Neural cell (in vitro differentiated cells): ENCODE measurements around the gene MARK2. TPM values are rescaled to one million over a fixed set of nuclear protein-coding genes. Genes with fewer than 3 reads are reported as not detected.

Experiments used
- H2AFZ ChIP-seq: fragments of 200-600, 300-800 bp; sonication (generic), shearing (Covaris generic); 2 replicates; pipeline ENCODE4 v1.6.0; 2014; ENCODE audit warnings: low read depth, mild to moderate bottlenecking, antibody characterized with exemption, low read length, moderate library complexity
- H3F3A ChIP-seq: fragments of 200-600 bp; shearing (Covaris generic); 2 replicates; pipeline ENCODE4 v1.6.1; 2016; ENCODE audit warnings: mild to moderate bottlenecking, moderate library complexity, mixed read lengths, antibody characterized with exemption, low read length; ENCODE audit not compliant: insufficient read depth, poor library complexity, severe bottlenecking
- H3K27ac ChIP-seq: fragments of 200-600, 300-800 bp; sonication (generic), shearing (Covaris generic); 2 replicates; pipeline ENCODE4 v1.5.1; 2014; ENCODE audit warnings: mild to moderate bottlenecking, low read length, moderate library complexity
- H3K27me3 ChIP-seq: fragments of 300-800, 200-600 bp; sonication (generic), shearing (Covaris generic); 2 replicates; pipeline ENCODE4 v1.6.0; 2014; ENCODE audit warnings: mild to moderate bottlenecking, low read depth, low read length, moderate library complexity; ENCODE audit not compliant: insufficient read depth
- H3K36me3 ChIP-seq: fragments of 300-800, 200-600 bp; sonication (generic), shearing (Covaris generic); 2 replicates; pipeline ENCODE4 v1.5.1; 2014; ENCODE audit warnings: mild to moderate bottlenecking, antibody characterized with exemption, low read length, moderate library complexity; ENCODE audit not compliant: insufficient read depth
- H3K4me2 ChIP-seq: fragments of 300-800, 200-600 bp; sonication (generic), shearing (Covaris generic); 2 replicates; pipeline ENCODE4 v1.6.0; 2014; ENCODE audit warnings: mild to moderate bottlenecking, low read length
- H3K4me3 ChIP-seq: fragments of 300-800, 200-600 bp; sonication (generic), shearing (Covaris generic); 2 replicates; pipeline ENCODE4 v1.5.1; 2014; ENCODE audit warnings: mild to moderate bottlenecking, low read length, moderate library complexity
- H3K79me2 ChIP-seq: fragments of 200-600 bp; shearing (Covaris generic); replicated peaks from 2 replicates; pipeline ENCODE4 v1.6.0; 2014; ENCODE audit warnings: mild to moderate bottlenecking, low read length, moderate library complexity; ENCODE audit not compliant: insufficient read depth
- H3K9ac ChIP-seq: fragments of 300-800, 200-600 bp; sonication (generic), shearing (Covaris generic); 2 replicates; pipeline ENCODE4 v1.6.1; 2016; ENCODE audit warnings: mild to moderate bottlenecking, low read length, mixed read lengths
- H3K9me2 ChIP-seq: fragments of 200-600 bp; shearing (Covaris generic); 2 replicates; pipeline ENCODE4 v1.6.1; 2016; ENCODE audit warnings: mild to moderate bottlenecking, low read length, mixed read lengths; ENCODE audit not compliant: insufficient read depth
- H3K9me3 ChIP-seq: fragments of 200-600, 300-800 bp; sonication (generic), shearing (Covaris generic); 2 replicates; pipeline ENCODE4 v1.6.1; 2016; ENCODE audit warnings: mild to moderate bottlenecking, mixed run types, low read length, moderate library complexity, mixed read lengths
- H4K20me1 ChIP-seq: fragments of 200-600 bp; shearing (Covaris generic); 2 replicates; pipeline ENCODE4 v1.6.1; 2016; ENCODE audit warnings: mild to moderate bottlenecking, mixed run types; ENCODE audit not compliant: insufficient read depth
- CTCF ChIP-seq: fragments of 450-650 bp; IDR thresholded peaks from 2 replicates; pipeline ENCODE4 v1.5.1; 2014; ENCODE audit warnings: antibody characterized with exemption, mild to moderate bottlenecking, moderate library complexity; ENCODE audit not compliant: poor library complexity, severe bottlenecking
- EP300 ChIP-seq: fragments of 450-650 bp; conservative IDR thresholded peaks from 2 replicates; pipeline ENCODE4 v1.6.1; 2014; ENCODE audit warnings: antibody characterized with exemption, mild to moderate bottlenecking, moderate library complexity; ENCODE audit not compliant: poor library complexity, severe bottlenecking
- EZH2 ChIP-seq: fragments of 200-600, 300-800 bp; shearing (Covaris generic), sonication (generic); IDR thresholded peaks from 2 replicates; pipeline ENCODE4 v1.6.1; 2014; ENCODE audit warnings: antibody characterized with exemption, low read length, borderline replicate concordance, mild to moderate bottlenecking; ENCODE audit not compliant: insufficient read depth, poor library complexity, severe bottlenecking
- MXI1 ChIP-seq: fragments of 450-650 bp; conservative IDR thresholded peaks from 2 replicates; pipeline ENCODE4 v1.6.1; 2014; ENCODE audit warnings: antibody characterized with exemption, mild to moderate bottlenecking; ENCODE audit not compliant: poor library complexity, severe bottlenecking
- POLR2AphosphoS5 ChIP-seq: IDR thresholded peaks from 2 replicates; pipeline ENCODE4 v1.6.1; 2012
- RAD21 ChIP-seq: fragments of 450-650 bp; conservative IDR thresholded peaks from 2 replicates; pipeline ENCODE4 v1.6.1; 2014; ENCODE audit warnings: antibody characterized with exemption, mild to moderate bottlenecking, moderate library complexity
- SMC3 ChIP-seq: fragments of 450-650 bp; conservative IDR thresholded peaks from 2 replicates; pipeline ENCODE4 v1.6.1; 2014; ENCODE audit warnings: antibody characterized with exemption, mild to moderate bottlenecking, moderate library complexity; ENCODE audit not compliant: poor library complexity
- TAF1 ChIP-seq: IDR thresholded peaks from 2 replicates; pipeline ENCODE4 v1.6.1; 2012; ENCODE audit warnings: low read depth
- polyA plus RNA-seq: library from polyadenylated mRNA; depleted of rRNA; stranded (reverse); fragments of >200 nt; gene quantifications from 2 replicates; pipeline ENCODE4 v1.2.3, GENCODE V29; 2014
- TF ChIP-seq, protein P1 (sequence below): IDR thresholded peaks from 2 replicates; pipeline ENCODE4 v1.6.1; 2012; ENCODE audit warnings: borderline replicate concordance

MARK2 gene
- polyA plus RNA-seq, 1 donor from 2014 or later, result 11.3 TPM

DNA sequence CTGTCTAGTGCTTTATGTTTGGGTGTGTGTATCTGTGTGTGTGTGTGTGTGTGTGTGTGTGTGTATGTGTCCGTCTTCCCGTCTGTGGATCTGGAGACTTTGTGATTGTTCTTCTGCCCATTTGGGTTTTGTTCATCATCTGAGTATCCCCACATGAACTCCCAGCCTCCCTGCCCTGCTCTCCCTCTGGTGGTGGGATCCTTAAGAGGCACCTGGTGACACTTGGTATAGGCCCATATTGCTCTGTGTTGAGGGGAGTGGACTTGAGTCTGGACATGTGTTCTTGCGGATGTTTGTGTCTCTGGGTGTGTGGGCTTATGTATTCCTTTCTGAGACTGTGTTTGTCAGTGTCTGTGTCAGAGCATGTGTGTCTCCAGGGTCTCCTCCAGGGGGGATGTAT, 62.8 kb downstream of the MARK2 start:
- Histone ChIP-seq H3K27ac (no peak overlapping the region), H2AFZ (no peak overlapping the region), H3K79me2 (no peaks in the 10 kb centered on the region), H4K20me1 (no peaks in the 10 kb centered on the region), H3K9me3 (no peaks in the 10 kb centered on the region), H3K9me2 (no peaks in the 10 kb centered on the region), H3K36me3 (peaks cover 5% of the 10 kb centered on the region), H3K9ac (no peak overlapping the region), H3F3A (no peaks in the 10 kb centered on the region), H3K4me2 (no peak overlapping the region), H3K27me3 (no peaks in the 10 kb centered on the region), H3K4me3 (no peak overlapping the region)
- TF ChIP-seq SMC3 (peak; percentile 30), EZH2 (no peak), CTCF (peak; percentile 23)

GRCh38 chr11:63903884-63904283, 65.0 kb downstream of the MARK2 start:
- Histone ChIP-seq H3K4me2 (no peak overlapping the region), H3K9me2 (no peaks in the 10 kb centered on the region), H3K4me3 (no peak overlapping the region), H3K9me3 (no peaks in the 10 kb centered on the region), H3F3A (no peaks in the 10 kb centered on the region), H3K36me3 (no peaks in the 10 kb centered on the region), H2AFZ (no peak overlapping the region), H3K9ac (no peak overlapping the region), H3K79me2 (no peaks in the 10 kb centered on the region), H4K20me1 (no peaks in the 10 kb centered on the region), H3K27me3 (no peaks in the 10 kb centered on the region), H3K27ac (no peak overlapping the region)
- TF ChIP-seq EZH2 (no peak), RAD21 (no peak), POLR2AphosphoS5 (no peak), SMC3 (no peak), MXI1 (no peak)

DNA sequence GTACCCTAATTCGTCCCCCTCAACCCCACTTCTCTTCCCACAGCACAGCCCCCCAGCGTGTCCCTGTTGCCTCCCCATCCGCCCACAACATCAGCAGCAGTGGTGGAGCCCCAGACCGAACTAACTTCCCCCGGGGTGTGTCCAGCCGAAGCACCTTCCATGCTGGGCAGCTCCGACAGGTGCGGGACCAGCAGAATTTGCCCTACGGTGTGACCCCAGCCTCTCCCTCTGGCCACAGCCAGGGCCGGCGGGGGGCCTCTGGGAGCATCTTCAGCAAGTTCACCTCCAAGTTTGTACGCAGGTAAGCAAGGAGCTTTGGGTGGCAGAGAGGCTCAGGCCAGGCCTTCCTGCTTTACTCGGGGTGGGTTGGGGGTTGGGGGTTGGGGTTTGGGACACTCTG, 65.8 kb downstream of the MARK2 start:
- Histone ChIP-seq H3K36me3 (no peaks in the 10 kb centered on the region), H3K27ac (no peak overlapping the region)

More for the DNA sequence above, 65.8 kb downstream of the MARK2 start:
- H3K4me2 ChIP-seq, result no peak overlapping the region
- H4K20me1 ChIP-seq, result no peaks in the 10 kb centered on the region
- TF ChIP-seq POLR2AphosphoS5 (no peak), EZH2 (no peak), RAD21 (no peak), SMC3 (no peak), MXI1 (no peak), EP300 (no peak), TAF1 (no peak), CTCF (no peak)
- TF ChIP-seq, protein P1, sequence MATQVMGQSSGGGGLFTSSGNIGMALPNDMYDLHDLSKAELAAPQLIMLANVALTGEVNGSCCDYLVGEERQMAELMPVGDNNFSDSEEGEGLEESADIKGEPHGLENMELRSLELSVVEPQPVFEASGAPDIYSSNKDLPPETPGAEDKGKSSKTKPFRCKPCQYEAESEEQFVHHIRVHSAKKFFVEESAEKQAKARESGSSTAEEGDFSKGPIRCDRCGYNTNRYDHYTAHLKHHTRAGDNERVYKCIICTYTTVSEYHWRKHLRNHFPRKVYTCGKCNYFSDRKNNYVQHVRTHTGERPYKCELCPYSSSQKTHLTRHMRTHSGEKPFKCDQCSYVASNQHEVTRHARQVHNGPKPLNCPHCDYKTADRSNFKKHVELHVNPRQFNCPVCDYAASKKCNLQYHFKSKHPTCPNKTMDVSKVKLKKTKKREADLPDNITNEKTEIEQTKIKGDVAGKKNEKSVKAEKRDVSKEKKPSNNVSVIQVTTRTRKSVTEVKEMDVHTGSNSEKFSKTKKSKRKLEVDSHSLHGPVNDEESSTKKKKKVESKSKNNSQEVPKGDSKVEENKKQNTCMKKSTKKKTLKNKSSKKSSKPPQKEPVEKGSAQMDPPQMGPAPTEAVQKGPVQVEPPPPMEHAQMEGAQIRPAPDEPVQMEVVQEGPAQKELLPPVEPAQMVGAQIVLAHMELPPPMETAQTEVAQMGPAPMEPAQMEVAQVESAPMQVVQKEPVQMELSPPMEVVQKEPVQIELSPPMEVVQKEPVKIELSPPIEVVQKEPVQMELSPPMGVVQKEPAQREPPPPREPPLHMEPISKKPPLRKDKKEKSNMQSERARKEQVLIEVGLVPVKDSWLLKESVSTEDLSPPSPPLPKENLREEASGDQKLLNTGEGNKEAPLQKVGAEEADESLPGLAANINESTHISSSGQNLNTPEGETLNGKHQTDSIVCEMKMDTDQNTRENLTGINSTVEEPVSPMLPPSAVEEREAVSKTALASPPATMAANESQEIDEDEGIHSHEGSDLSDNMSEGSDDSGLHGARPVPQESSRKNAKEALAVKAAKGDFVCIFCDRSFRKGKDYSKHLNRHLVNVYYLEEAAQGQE, result no peak
- H3K9me2 ChIP-seq, result no peaks in the 10 kb centered on the region
- no peaks in the 10 kb centered on the region for H3K9me3 ChIP-seq
- no peaks in the 10 kb centered on the region for H3K27me3 ChIP-seq
- no peaks in the 10 kb centered on the region for H3K79me2 ChIP-seq
- H2AFZ ChIP-seq, result no peak overlapping the region
- H3K4me3 ChIP-seq, result no peak overlapping the region
- no peaks in the 10 kb centered on the region for H3F3A ChIP-seq
- H3K9ac ChIP-seq, result no peak overlapping the region
